ENCODE measurements around the gene NRROS. TPM values are rescaled to one million over a fixed set of nuclear protein-coding genes. Genes with fewer than 3 reads are reported as not detected.

NRROS gene
- 4.4 and 5.7 TPM in 2 replicates for total RNA-seq

DNA sequence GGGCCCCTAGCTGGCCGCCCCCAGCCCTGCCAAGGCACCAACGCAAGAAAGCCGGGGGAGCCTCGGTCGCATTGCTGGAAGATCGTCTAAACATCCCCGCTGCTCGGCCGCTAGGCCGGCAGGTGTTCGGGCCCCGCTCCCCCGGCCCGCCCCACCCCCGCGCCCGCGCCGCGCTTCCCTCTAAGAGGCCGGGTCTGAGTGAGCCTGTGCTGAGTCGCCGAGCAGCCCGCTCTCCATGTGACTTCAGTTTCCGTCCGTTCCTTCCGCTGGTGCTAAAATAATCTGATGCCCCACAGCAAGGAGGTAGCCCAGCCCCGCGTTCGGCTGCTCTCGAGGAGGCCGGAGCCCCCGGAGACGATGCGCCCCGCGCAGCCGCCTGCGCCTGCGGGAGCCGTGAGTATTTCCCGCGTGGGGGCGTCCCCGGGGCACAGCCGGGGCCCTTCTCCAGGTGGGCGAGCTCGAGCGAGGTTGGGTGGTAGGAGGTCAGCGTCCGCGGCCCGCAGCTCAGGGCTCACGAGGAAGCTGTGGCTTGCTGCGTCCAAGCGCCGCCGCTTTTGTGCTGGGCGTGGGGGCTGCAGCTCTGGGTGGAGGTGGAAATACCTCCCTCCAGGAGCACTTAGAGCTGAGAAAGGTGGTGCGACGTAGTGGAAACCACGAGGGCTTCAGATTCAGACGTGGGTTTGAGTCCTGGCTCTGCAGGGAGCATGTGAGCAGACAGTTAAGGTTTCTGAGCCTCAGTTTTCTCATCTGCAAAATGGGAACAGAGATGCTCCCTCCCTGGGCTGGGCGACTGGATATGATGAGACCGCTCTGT, at the start of gene NRROS:
NRROS (plus strand) TSS at position 212 of the 814 bp plus-strand sequence. CDS start 14,846 bp downstream, outside the sequence.

Other genes with a start within 250 kb of the NRROS start
- gene UBXN7, start 207.3 kb upstream of the NRROS start, total RNA-seq: 11.3 and 22.7 TPM in 2 replicates
- gene RNF168, start 135.9 kb upstream of the NRROS start, total RNA-seq: 15.4 and 20.0 TPM in 2 replicates
- not detected in 2 replicates for gene SMCO1, start 124.3 kb upstream of the NRROS start, total RNA-seq
- gene WDR53, start 71.1 kb upstream of the NRROS start, total RNA-seq: 5.7 and 10.7 TPM in 2 replicates
- gene FBXO45, start 71.0 kb upstream of the NRROS start, total RNA-seq: 8.7 and 18.3 TPM in 2 replicates
- 2.1 and 5.2 TPM in 2 replicates for gene CEP19, start 72.6 kb downstream of the NRROS start, total RNA-seq
- gene PIGX, start 72.7 kb downstream of the NRROS start, total RNA-seq: 9.6 and 24.4 TPM in 2 replicates
- gene PAK2, start 100.2 kb downstream of the NRROS start, total RNA-seq: 48.6 and 198 TPM in 2 replicates
- 25.4 and 46.6 TPM in 2 replicates for gene SENP5, start 228.2 kb downstream of the NRROS start, total RNA-seq

Data from bladder microvascular endothelial cell (primary cell).